ENCODE data around the gene AGPAT3. TPM values are rescaled to one million over a fixed set of nuclear protein-coding genes. Genes with fewer than 3 reads are reported as not detected.

The AGPAT3 gene
- total RNA-seq, 1 experiment from 2014 or later, result 13.0 TPM

DNA sequence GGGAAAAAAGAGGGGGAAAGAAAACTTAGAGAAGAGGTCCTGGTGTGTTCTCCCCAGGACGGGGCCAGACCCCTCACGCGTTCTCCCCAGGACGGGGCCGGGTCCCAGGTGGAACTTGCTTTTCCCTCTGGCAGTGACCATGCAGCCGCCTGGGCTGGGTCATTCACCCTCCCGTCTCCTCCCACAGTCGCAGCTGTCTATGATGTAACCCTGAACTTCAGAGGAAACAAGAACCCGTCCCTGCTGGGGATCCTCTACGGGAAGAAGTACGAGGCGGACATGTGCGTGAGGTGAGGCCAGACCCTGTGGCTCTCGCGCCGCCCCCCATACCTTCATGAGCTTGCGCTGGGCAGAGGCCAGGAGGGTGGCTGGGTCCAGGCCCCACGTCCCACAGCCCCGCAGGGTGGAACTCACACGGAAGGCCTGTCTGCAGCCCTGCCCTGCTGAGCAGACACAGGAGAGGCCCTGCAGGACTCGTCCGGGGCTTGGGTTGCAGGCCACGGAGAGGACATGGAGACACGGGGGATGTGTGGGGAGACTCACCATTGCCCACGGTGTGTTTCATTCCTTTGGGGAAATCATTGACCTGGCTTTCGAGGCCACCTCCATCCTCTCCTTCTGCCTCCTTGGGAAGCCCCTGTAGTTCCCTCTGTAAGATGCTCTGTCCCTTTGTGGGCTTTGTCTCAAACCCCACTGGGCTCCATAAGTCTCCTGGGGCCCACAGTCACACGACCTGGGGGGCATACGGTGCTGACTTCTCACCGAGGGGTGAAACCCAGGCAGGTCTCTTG is 106.4 kb downstream of the AGPAT3 start:
- Mint-ChIP-seq H3K4me1 (peaks cover 2% of the 10 kb centered on the region in 2 experiments; a peak in 3 of 4 replicates), H3K4me3 (no peak overlapping the region), H3K27ac (peak overlapping the region in 1 of 3 experiments; percentile 65; a peak in 1 of 7 replicates), H3K9me3 (peaks cover 4 to 5% of the 10 kb centered on the region in 2 experiments; a peak in 3 of 5 replicates), H3K36me3 (ENCODE audit: insufficient read depth in 1 of 3, low read depth in 3 of 3) (no peaks in the 10 kb centered on the region), H3K27me3 (ENCODE audit: low read depth) (no peaks in the 10 kb centered on the region)
- Histone ChIP-seq H4K20me1 (ENCODE audit: control insufficient read depth, insufficient read depth, insufficient read length) (no peaks in the 10 kb centered on the region), H2AK5ac (ENCODE audit: insufficient read length, low read length) (no peak overlapping the region), H4K5ac (ENCODE audit: insufficient read length, low read depth, low read length) (no peak overlapping the region), H2BK20ac (ENCODE audit: low read depth, low read length, poor library complexity, severe bottlenecking) (no peak overlapping the region), H3K27me3 (ENCODE audit: insufficient read depth, low read length) (no peaks in the 10 kb centered on the region), H3K9ac (ENCODE audit: extremely low read depth, insufficient read length, low read length) (no peak overlapping the region), H3K4me2 (ENCODE audit: insufficient read depth, insufficient read length, low read length) (no peak overlapping the region), H3K23ac (ENCODE audit: insufficient read length, low read depth, low read length) (no peak overlapping the region), H3T11ph (ENCODE audit: low read length) (no peak overlapping the region), H3K18ac (ENCODE audit: insufficient read length, low read depth, low read length) (no peak overlapping the region), H3K9me3 (ENCODE audit: control insufficient read depth, low read depth, low read length) (no peaks in the 10 kb centered on the region), H3K4ac (ENCODE audit: low read depth, low read length) (no peak overlapping the region), H3K14ac (ENCODE audit: insufficient read depth, low read length) (no peak overlapping the region), H3K4me1 (ENCODE audit: insufficient read depth, low read length) (no peaks in the 10 kb centered on the region), H3K23me2 (ENCODE audit: insufficient read length, low read depth, low read length, poor library complexity, severe bottlenecking) (no peaks in the 10 kb centered on the region), H2BK12ac (ENCODE audit: insufficient read length, low read depth, low read length) (no peak overlapping the region), H2BK5ac (ENCODE audit: insufficient read length, low read length) (no peak overlapping the region), H3K27ac (ENCODE audit: insufficient read length, low read depth, low read length) (no peak overlapping the region), H3K79me1 (ENCODE audit: insufficient read depth, low read depth, low read length, poor library complexity, severe bottlenecking) (no peaks in the 10 kb centered on the region), H4K8ac (replicated peaks; ENCODE audit: insufficient read length, low read depth, low read length) (no peak overlapping the region), H3K79me2 (ENCODE audit: insufficient read depth, low read length) (no peaks in the 10 kb centered on the region), H2BK15ac (ENCODE audit: low read depth, low read length) (no peak overlapping the region), H4K91ac (ENCODE audit: insufficient read length, low read depth, low read length) (no peak overlapping the region), H2BK120ac (ENCODE audit: low read depth, low read length, poor library complexity, severe bottlenecking) (no peak overlapping the region), H3K56ac (ENCODE audit: insufficient read length, low read depth, low read length) (no peak overlapping the region), H2AFZ (ENCODE audit: low read length) (no peak overlapping the region)
- no peak for TF ChIP-seq CTCF (conservative IDR thresholded peaks at IDR 0.05)
- no CpG with 5 or more reads among the region's 29 CpGs for WGBS (ENCODE audit: extremely low coverage, insufficient read length, low lambda C conversion rate)
- no peak for DNase-seq
